ENCODE results near the gene IDH3B. TPM values are rescaled to one million over a fixed set of nuclear protein-coding genes. Genes with fewer than 3 reads are reported as not detected.

The IDH3B gene
- total and polyA plus RNA-seq, 2 of the 13 experiments (the other 11 are each of a cell fraction or from before 2014, with no cell fraction given) = 215 to 254 TPM

DNA sequence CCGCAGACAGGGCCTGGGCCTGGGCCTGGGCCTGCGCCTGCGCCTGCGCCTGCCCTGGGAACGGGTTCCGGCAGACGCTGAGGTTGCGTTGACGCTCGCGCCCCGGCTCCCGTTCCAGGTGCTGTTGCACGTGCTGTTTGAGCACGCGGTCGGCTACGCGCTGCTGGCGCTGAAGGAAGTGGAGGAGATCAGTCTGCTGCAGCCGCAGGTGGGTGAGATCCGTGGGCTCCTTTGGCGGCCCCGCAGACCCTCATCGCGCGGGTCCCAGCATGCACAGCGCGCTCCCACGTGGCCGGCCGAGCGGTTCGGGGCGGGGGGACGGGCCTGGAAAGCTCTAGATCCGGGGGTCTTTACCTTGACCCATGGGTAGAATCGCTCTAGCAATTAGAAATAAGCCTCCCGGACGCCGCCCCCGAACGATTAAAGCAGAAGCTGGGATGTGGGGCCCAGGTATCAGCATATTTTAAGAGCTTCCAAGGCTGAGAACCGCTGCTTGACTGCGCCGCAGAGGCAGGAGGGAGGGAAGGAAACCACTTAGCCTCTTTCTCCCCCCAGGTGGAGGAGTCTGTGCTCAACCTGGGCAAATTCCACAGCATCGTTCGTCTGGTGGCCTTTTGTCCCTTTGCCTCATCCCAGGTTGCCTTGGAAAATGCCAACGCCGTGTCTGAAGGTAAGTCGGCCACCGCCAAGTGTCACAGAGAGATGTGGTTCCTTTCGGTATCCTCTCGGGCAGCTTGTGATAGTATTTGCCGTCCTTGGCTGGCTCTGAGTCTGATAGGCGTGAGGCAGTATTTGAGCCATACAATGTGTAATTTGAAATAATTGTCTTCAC lies 11.1 kb downstream of the IDH3B start (continued):
- 0 out of 2 replicates have a peak, but pooled peaks have one; percentile 28 for TF ChIP-seq CSRNP1 (CRISPR knock-in tag; IDR thresholded peaks at IDR 0.05)
- peak; percentile 46; the same call in 1 of the 2 replicates for TF ChIP-seq BRD4 (CRISPR knock-in tag; IDR thresholded peaks at IDR 0.05)
- TF ChIP-seq, protein P1, sequence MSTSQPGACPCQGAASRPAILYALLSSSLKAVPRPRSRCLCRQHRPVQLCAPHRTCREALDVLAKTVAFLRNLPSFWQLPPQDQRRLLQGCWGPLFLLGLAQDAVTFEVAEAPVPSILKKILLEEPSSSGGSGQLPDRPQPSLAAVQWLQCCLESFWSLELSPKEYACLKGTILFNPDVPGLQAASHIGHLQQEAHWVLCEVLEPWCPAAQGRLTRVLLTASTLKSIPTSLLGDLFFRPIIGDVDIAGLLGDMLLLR (CRISPR knock-in tag; IDR thresholded peaks at IDR 0.05) = peak; percentile 65; the same call in 1 of the 2 replicates
- peak; percentile 91; the same call in 1 of the 2 replicates for TF ChIP-seq ZNF225 (CRISPR knock-in tag; IDR thresholded peaks at IDR 0.05)
- TF ChIP-seq ZNF354B (CRISPR knock-in tag; IDR thresholded peaks at IDR 0.05) = no peak
- TF ChIP-seq SOX5 (CRISPR knock-in tag; IDR thresholded peaks at IDR 0.05; ENCODE audit: borderline replicate concordance) = no peak
- TF ChIP-seq THAP11 (CRISPR knock-in tag; IDR thresholded peaks at IDR 0.05) = no peak; the same call in 1 of the 2 replicates
- no peak for TF ChIP-seq MED13 (CRISPR knock-in tag; IDR thresholded peaks at IDR 0.05)
- TF ChIP-seq MXD4 (CRISPR knock-in tag; IDR thresholded peaks at IDR 0.05) = peak; percentile 96
- TF ChIP-seq MAZ (IDR thresholded peaks at IDR 0.05; ENCODE audit: borderline replicate concordance, low read depth, low read length) = no peak
- TF ChIP-seq MAZ (CRISPR knock-in tag; IDR thresholded peaks at IDR 0.05; ENCODE audit: low read depth) = peak; percentile 85; the same call in 1 of the 2 replicates
- TF ChIP-seq SAFB2 (CRISPR knock-in tag; IDR thresholded peaks at IDR 0.05; ENCODE audit: borderline replicate concordance, low read depth) = peak; percentile 92
- TF ChIP-seq TFE3 (CRISPR knock-in tag; IDR thresholded peaks at IDR 0.05) = no peak; the same call in 1 of the 2 replicates
- TF ChIP-seq SMARCE1 (IDR thresholded peaks at IDR 0.05; ENCODE audit: borderline replicate concordance) = no peak
- TF ChIP-seq CENPX (CRISPR knock-in tag; IDR thresholded peaks at IDR 0.05) = no peak
- no peak for TF ChIP-seq EED (CRISPR knock-in tag; IDR thresholded peaks at IDR 0.05)
- no peak; the same call in 1 of the 2 replicates for TF ChIP-seq TEF (CRISPR knock-in tag; IDR thresholded peaks at IDR 0.05)
- TF ChIP-seq RAD51 (IDR thresholded peaks at IDR 0.05; ENCODE audit: borderline replicate concordance) = no peak
- TF ChIP-seq ZNF609 (CRISPR knock-in tag; IDR thresholded peaks at IDR 0.05; ENCODE audit: borderline replicate concordance) = peak; percentile 58; the same call in 1 of the 2 replicates
- 0 out of 2 replicates have a peak, but pooled peaks have one; percentile 59 for TF ChIP-seq SMAD9 (CRISPR knock-in tag; IDR thresholded peaks at IDR 0.05)

Data from HepG2 (cell line).